ENCODE results near the gene CACNA1B. TPM values are rescaled to one million over a fixed set of nuclear protein-coding genes. Genes with fewer than 3 reads are reported as not detected.
A peak's percentile ranks its signal among the peaks of the same experiment; 100 is the strongest.
"Not testable (repeated sequence)": the region's sequence is repeated elsewhere in the genome, so short reads cannot be mapped to it uniquely, and the experiment has no call there.

The CACNA1B gene
- total RNA-seq, 1 donor from 2014 or later = not detected

DNA sequence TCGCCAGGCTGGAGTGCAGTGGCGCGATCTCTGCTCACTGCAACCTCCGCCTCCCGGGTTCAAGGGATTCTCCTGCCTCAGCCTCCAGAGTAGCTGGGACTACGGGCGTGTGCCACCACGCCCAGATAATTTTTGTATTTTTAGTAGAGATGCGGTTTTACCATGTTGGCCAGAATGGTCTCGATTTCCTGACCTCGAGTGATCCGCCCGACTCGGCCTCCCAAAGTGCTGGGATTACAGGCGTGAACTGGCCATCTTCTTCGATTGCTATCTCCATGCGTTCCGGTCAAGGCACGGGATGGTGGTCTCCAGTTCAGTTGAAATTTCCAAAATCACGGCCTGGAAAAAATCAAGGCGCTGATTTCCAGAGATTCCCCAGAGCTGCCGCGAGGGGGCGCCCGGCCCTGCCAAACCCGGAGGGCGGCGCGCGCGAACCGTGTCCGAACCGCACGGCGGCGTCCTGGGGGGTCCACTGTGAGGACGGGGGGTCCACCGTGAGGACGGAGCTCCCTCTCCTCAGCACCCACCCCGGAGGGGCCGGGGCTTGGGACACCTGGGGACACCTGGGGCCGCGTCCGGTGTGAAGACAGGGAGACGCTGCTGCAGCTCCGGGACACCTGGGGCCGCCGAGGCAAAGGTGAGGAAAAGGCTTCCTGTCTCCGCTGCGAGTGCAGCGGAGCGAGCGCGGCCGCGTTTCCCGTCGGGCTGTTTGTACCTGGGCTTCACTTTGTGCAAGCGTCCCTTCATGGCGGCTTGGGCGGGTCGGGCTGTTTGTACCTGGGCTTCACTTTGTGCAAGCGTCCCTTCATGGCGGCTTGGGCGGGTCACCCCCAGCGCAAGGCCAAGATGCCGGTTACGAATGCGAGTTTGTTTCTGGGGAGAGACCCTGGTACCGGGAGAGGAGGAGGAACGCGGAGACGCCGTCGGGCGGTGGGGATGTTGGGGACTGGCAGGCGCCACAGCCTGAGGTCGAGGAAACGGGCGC, 272.4 kb downstream of the CACNA1B start:
- peak; percentile 66 for ATAC-seq

- ATAC-seq = not testable (repeated sequence)
Measured at GRCh38 chr9:138155788-138156187, 278.2 kb downstream of the CACNA1B start.

- ATAC-seq = not testable (repeated sequence)
Measured at GRCh38 chr9:138166793-138167192, 289.2 kb downstream of the CACNA1B start.

Data from esophagus mucosa (tissue), 1 donor.